Activated CD4-positive, alpha-beta T cell treated with anti-CD3 and anti-CD28 coated beads, Interleukin-2, amount 10 ng/mL, durations not matched to agents 24 days and 14 days (primary cell): ENCODE results near the gene SPRR2E. TPM values are rescaled to one million over a fixed set of nuclear protein-coding genes. Genes with fewer than 3 reads are reported as not detected.
"Not testable (repeated sequence)": the region's sequence is repeated elsewhere in the genome, so short reads cannot be mapped to it uniquely, and the experiment has no call there.

Experiments
- DNase-seq: peaks from one replicate; pipeline ENCODE4 v3.0.0; 2022
- H3K27ac Mint-ChIP-seq: one replicate; pipeline ENCODE4 v1.8.0; 2022; ENCODE audit warnings: mild to moderate bottlenecking, mixed read lengths
- H3K27me3 Mint-ChIP-seq: one replicate; pipeline ENCODE4 v1.8.0; 2022; ENCODE audit warnings: mixed read lengths
- H3K36me3 Mint-ChIP-seq: one replicate; pipeline ENCODE4 v1.8.0; 2022; ENCODE audit warnings: low read depth, mild to moderate bottlenecking, mixed read lengths
- H3K4me1 Mint-ChIP-seq: one replicate; pipeline ENCODE4 v1.8.0; 2021; ENCODE audit warnings: mixed read lengths
- H3K4me3 Mint-ChIP-seq: one replicate; pipeline ENCODE4 v1.8.0; 2022; ENCODE audit warnings: mild to moderate bottlenecking, moderate library complexity, mixed read lengths
- H3K9me3 Mint-ChIP-seq: one replicate; pipeline ENCODE4 v1.8.0; 2021; ENCODE audit warnings: mixed read lengths
- intact Hi-C: fragments of 100-400 bp; cut with micrococcal nuclease; formaldehyde crosslinking; loops from one replicate; pipeline ENCODE4 v1.15.1; 2023
- total RNA-seq: library from RNA; stranded (reverse); gene quantifications from 2 replicates; pipeline ENCODE4 v1.2.3, GENCODE V29; 2022

SPRR2E gene
- total RNA-seq = not detected in 2 replicates

DNA sequence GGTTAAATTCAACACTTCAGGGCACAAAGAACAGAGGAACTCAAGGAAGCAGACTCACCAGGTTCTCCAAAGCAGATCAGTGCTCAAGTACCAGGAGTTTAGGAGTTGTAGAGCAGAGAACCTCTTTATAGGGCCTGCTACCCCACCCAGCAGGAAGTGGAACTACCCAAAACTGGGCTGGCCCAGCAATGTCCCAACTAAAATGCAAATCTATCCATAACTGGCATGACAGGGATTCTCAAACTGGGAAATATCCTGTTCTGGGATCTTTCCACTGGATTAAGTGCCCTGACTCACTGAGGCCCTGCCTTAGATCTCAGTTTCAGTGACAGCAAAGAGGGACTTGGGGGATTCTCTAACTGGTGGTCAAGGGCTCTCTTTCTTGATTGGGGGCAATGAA, at the start of gene SPRR2E:
TSS of gene SPRR2E (minus strand) at position 101 of the 400 bp plus-strand sequence. CDS start 775 bp downstream, outside the sequence.
- Mint-ChIP-seq H3K4me1 (no peaks in the 10 kb centered on the region), H3K4me3 (no peak within 1 kb of the TSS)

DNA sequence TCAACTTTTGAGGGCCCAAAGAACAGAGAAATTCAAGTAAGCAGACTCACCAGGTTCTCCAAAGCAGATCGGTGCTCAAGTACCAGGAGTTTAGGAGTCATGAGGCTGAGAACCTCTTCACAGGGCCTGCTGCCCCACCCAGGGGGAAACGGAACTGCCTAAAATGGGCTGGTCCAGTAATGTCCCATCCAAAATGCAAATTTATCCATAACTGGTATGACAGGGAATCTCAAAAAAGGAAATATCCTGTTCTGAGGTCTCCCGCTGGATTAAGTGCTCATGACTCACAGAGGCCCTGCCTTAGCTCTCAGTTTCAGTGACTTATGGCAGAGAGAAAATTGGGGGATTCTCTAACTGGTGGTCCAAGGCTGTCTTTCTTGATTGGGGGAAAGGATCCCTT, 47.1 kb upstream of the SPRR2E start:
- Mint-ChIP-seq H3K4me1 (no peaks in the 10 kb centered on the region), H3K27ac (no peak overlapping the region), H3K36me3 (no peaks in the 10 kb centered on the region), H3K4me3 (no peak overlapping the region), H3K9me3 (no peaks in the 10 kb centered on the region), H3K27me3 (peaks cover 38% of the 10 kb centered on the region)
- DNase-seq = no peak
- intact Hi-C loops = no loop called here

More for the DNA sequence above, at the start of gene SPRR2E:
- H3K27me3 Mint-ChIP-seq = peaks cover 6% of the 10 kb centered on the region
- no peaks in the 10 kb centered on the region for H3K36me3 Mint-ChIP-seq
- no peak within 1 kb of the TSS for H3K27ac Mint-ChIP-seq
- no peak for DNase-seq
- intact Hi-C loops = no loop called here
- H3K9me3 Mint-ChIP-seq = no peaks in the 10 kb centered on the region

DNA sequence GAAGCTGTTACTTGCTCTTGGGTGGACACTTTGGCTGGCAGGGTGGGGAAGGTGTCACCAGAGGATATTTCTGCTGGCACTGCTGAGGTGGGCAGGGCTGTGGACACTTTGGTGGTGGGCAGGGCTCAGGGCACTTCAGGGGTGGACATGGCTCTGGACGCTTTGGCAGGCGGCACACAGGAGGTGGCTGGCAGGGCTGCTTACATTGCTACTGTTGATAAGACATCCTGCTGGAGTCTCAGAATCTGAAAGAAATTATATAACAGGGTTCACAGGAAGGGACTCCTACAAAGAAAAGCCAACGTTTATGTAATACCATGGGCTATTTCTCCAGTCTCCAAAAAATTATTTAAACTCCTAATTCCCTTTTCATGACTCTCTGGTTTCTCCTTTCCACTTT, 46.2 kb upstream of the SPRR2E start:
- no peak for DNase-seq
- H3K27me3 Mint-ChIP-seq = peaks cover 36% of the 10 kb centered on the region
- H3K27ac Mint-ChIP-seq = no peak overlapping the region
- H3K4me1 Mint-ChIP-seq = no peaks in the 10 kb centered on the region
- intact Hi-C loops = no loop called here
- H3K9me3 Mint-ChIP-seq = no peaks in the 10 kb centered on the region
- no peak overlapping the region for H3K4me3 Mint-ChIP-seq
- H3K36me3 Mint-ChIP-seq = no peaks in the 10 kb centered on the region

DNA sequence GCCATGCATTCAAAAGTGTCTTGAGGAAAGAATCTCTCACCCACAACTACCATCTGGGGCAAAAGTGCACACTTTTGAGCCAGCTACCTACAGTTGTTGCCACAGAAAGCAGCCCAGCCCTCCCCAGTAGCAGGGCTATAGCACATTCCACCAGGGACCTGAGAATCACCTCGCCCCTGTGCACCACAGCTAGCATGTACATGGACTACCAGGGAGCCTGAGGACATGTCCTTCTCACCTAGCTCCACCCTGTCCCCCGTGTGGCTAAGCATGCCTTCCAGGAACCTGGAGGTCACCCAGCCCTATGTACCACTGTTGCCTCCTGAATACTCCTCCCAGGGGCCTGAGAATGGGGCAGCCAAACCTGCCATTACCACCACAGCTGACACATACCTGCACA, 39.4 kb upstream of the SPRR2E start:
- DNase-seq = no peak
- no peaks in the 10 kb centered on the region for H3K9me3 Mint-ChIP-seq

DNA sequence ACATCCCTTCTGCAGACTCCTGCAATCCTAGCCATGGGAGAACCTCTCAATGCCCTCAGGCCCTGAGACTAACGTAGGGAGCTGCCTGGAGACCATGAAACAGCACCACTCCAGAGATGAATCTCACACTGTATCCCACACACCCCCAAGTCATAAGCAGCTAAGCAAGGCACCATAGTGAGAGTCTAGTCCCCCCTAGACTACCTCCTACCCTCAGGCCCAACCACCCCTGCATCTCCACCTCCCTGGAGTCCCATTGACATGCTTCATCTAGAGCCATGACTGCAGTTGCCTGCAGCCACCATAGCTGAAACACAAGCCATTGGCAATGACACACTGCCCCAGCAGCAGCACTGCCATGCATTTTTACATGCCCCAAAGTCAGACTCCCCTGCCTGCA, 38.9 kb upstream of the SPRR2E start:
- Mint-ChIP-seq H3K27me3 (peaks cover 19% of the 10 kb centered on the region), H3K27ac (no peak overlapping the region), H3K4me3 (no peak overlapping the region), H3K4me1 (no peaks in the 10 kb centered on the region), H3K36me3 (no peaks in the 10 kb centered on the region), H3K9me3 (no peaks in the 10 kb centered on the region)
- intact Hi-C loops = no loop called here
- DNase-seq = no peak

More for the DNA sequence above, 39.4 kb upstream of the SPRR2E start:
- Mint-ChIP-seq H3K4me3 (no peak overlapping the region), H3K36me3 (no peaks in the 10 kb centered on the region), H3K27ac (no peak overlapping the region), H3K27me3 (peaks cover 22% of the 10 kb centered on the region), H3K4me1 (no peaks in the 10 kb centered on the region)
- intact Hi-C loops = no loop called here

DNA sequence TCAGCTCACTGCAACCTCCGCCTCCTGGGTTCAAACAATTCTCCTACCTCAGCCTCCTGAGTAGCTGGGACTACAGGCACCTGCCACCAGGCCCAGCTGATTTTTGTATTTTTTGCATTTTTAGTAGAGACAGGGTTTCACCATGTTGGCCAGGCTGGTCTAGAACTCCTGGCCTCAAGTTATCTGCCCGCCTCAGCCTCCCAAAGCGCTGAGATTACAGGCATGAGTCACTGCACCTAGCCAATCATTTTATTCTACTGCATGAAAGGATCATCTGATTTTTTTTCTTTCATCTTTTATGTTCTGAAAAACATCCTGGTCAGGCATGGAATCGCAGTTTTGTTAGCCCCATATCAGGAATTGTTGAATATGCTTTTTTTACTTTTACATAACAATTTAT, 34.4 kb upstream of the SPRR2E start:
- H3K4me1 Mint-ChIP-seq, H3K27ac Mint-ChIP-seq, DNase-seq, H3K27me3 Mint-ChIP-seq, intact Hi-C loops, H3K36me3 Mint-ChIP-seq, H3K9me3 Mint-ChIP-seq, H3K4me3 Mint-ChIP-seq: not testable (repeated sequence)

DNA sequence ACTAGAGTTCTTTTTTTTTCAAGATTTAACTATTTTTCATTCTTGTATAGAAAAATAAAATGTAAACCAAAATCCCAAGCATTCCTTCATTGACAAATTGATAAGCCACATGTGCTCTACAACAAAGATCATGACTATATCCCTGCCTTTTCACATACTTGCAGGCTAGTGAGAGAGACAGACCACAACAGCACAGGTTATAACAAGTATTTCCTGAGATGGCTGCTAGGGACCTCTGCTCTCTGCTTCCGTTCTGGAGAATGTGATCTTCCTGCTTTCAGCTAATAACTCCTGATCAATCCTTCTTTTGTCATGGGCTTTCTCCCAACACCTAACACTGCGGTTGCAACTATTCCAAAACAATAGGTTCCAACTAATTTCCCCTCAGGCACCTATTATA, 33.0 kb upstream of the SPRR2E start:
- no peak for DNase-seq
- no peak overlapping the region for H3K27ac Mint-ChIP-seq
- intact Hi-C loops = no loop called here
- peaks cover 4% of the 10 kb centered on the region for H3K27me3 Mint-ChIP-seq
- H3K4me3 Mint-ChIP-seq = no peak overlapping the region
- H3K9me3 Mint-ChIP-seq = no peaks in the 10 kb centered on the region
- no peaks in the 10 kb centered on the region for H3K4me1 Mint-ChIP-seq
- H3K36me3 Mint-ChIP-seq = no peaks in the 10 kb centered on the region

DNA sequence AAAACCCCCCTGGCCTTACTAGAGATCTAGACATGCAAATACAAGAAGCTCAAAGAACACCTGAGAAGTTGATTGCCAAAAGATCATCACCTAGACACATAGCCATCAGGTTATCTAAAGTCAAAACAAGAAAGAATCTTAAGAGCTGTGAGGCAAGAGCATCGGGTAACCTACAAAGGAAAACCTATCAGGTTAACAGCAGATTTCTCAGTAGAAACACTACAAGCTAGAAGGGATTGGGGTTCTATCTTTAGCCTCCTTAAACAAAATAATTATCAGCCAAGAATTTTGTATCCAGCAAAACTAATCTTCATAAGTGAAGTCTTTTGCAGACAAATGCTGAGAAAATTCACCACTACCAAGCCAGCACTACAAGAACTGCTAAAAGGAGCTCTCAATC, 31.2 kb upstream of the SPRR2E start:
- no peaks in the 10 kb centered on the region for H3K36me3 Mint-ChIP-seq
- H3K4me1 Mint-ChIP-seq = no peaks in the 10 kb centered on the region
- no peaks in the 10 kb centered on the region for H3K9me3 Mint-ChIP-seq
- H3K4me3 Mint-ChIP-seq = no peak overlapping the region
- no peak for DNase-seq
- H3K27ac Mint-ChIP-seq = no peak overlapping the region
- no peaks in the 10 kb centered on the region for H3K27me3 Mint-ChIP-seq
- intact Hi-C loops = no loop called here

DNA sequence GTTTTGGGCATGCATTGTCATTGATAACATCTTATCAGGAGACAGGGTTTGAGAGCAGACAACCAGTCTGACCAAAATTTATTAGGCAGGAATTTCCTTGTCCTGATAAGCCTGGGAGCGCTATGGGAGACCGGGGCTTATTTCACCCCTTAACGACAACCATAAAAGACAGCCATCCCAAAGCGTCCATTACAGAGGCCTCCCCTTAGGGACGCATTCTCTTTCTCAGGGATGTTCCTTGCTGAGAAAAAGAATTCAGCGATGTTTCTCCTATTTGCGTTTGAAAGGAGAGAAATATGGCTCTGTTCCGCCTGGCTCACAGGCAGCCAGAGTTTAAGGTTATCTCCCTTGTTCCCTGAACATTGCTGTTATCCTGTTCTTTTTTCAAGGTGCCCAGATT, 29.5 kb upstream of the SPRR2E start:
- intact Hi-C loops, H3K4me1 Mint-ChIP-seq, H3K4me3 Mint-ChIP-seq, DNase-seq, H3K9me3 Mint-ChIP-seq, H3K27ac Mint-ChIP-seq, H3K36me3 Mint-ChIP-seq, H3K27me3 Mint-ChIP-seq: not testable (repeated sequence)

DNA sequence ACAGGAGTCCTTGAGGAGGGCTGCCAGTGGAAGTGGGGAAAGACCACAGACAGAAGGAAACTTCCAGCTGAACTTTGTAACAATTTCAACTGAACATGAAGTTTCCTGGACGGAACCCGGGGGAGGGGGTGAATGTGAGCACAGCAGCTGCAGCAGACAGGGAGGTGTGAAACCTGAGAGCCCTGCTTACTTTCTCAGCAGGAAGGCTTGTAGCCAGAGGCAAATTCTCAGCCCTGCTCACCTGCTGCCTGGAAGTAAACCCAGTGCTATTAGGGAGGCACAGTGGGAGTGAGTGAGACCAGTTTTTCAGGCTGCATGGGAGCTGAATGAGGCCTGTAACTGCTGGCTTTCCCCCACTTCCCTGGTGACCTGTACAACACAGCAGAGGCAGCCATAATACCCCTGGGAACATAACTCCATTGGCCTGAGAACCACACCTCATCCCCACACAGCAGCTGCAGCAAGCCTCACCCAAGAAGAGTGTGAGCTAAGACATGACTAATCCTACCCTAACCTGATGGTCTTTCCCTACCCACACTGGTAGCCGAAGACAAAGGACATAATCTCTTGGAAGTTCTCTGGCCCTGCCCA, 28.6 kb upstream of the SPRR2E start:
- no peak for DNase-seq
- Mint-ChIP-seq H3K4me1 (no peaks in the 10 kb centered on the region), H3K27me3 (peaks cover 2% of the 10 kb centered on the region), H3K36me3 (no peaks in the 10 kb centered on the region), H3K9me3 (no peaks in the 10 kb centered on the region), H3K4me3 (no peak overlapping the region), H3K27ac (no peak overlapping the region)
- intact Hi-C loops = no loop called here

DNA sequence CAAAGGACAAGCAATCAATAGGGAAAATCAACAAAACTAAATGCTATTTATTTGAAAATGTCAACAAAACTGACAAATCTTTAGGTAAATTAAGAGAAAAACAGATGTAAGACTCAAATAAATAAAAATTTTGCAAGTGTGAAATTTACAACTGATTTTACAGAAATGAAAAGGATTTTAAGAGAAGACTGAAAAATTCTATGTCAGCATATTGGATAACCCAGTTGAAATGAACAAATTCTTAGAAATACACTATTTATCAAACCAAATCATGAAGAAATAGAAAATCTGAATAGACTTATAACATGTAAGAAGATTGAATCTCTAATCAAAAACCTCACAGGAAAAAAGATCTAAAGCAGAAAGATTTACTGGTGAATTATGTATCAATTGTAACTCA, 26.6 kb upstream of the SPRR2E start:
- no peak overlapping the region for H3K4me3 Mint-ChIP-seq
- H3K27me3 Mint-ChIP-seq = peaks cover 5% of the 10 kb centered on the region
- intact Hi-C loops = no loop called here

DNA sequence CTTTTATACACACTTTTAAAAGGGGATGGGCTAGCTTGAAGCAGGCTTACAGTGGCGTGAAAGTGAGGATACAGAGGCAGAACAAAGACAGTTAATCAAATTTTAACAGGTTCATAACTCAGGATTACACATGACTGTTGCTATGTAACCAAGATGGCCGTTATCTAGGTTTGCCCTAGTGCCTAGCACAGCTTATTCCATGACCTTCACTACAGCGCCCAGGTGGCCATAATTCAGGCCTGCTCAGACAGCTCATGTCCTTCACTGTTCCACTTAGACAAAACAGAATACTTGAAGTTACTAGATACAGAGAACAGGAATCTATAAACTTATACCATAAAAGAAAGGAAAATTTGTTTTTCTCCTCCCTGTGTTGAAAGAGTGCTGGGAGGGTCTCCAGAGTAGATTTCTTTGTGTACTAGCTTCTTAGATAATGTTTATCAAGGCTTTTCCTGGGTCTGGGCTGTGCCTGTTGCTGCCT, 25.2 kb upstream of the SPRR2E start:
- Mint-ChIP-seq H3K4me1 (no peaks in the 10 kb centered on the region), H3K27me3 (peaks cover 5% of the 10 kb centered on the region), H3K27ac (no peak overlapping the region), H3K36me3 (no peaks in the 10 kb centered on the region), H3K9me3 (no peaks in the 10 kb centered on the region), H3K4me3 (no peak overlapping the region)
- no peak for DNase-seq
- intact Hi-C loops = no loop called here

More for the DNA sequence above, 26.6 kb upstream of the SPRR2E start:
- no peak overlapping the region for H3K27ac Mint-ChIP-seq
- H3K9me3 Mint-ChIP-seq = no peaks in the 10 kb centered on the region
- no peaks in the 10 kb centered on the region for H3K4me1 Mint-ChIP-seq
- no peak for DNase-seq
- H3K36me3 Mint-ChIP-seq = no peaks in the 10 kb centered on the region

DNA sequence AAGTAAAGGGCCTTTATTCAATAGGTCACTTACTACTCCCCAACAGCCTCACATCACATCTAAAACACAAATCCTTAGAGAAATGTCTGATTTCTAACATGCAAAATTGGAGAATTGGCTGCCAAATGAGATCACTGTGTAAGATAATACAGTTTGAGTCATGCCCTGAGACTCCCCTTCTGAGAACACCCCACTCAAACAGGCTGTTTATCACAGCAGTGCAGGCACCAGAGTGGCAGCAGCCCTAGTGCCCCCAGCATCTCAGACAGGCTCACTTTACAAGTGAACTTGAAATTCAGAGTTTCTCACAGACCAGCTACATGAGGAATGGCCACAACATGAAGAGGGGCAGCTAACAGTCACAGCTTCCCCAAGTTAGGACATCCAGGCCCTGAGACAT, 20.9 kb upstream of the SPRR2E start:
- H3K9me3 Mint-ChIP-seq, intact Hi-C loops, H3K36me3 Mint-ChIP-seq, DNase-seq, H3K27ac Mint-ChIP-seq, H3K4me3 Mint-ChIP-seq, H3K4me1 Mint-ChIP-seq, H3K27me3 Mint-ChIP-seq: not testable (repeated sequence)

DNA sequence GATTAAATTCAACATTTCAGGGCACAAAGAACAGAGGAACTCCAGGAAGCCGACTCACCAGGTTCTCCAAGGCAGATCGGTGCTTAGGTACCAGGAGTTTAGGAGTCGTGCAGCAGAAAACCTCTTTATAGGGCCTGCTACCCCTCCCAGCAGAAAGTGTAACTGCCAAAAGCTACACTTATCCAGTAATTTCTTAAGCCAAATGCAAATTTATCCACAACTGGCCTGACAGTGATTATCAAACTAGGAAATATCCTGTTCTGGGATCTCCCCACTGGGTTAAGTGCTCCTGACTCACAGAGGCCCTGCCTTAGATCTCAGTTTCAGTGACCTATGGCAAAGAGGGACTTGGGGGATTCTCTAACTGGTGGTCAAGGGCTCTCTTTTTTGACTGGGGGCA, 19.1 kb upstream of the SPRR2E start, which contains the start of gene SPRR2F:
TSS of gene SPRR2F (minus strand) at position 101 of the 400 bp plus-strand sequence. CDS start 783 bp downstream, outside the sequence.
- no peaks in the 10 kb centered on the region for H3K4me1 Mint-ChIP-seq
- no peak for DNase-seq
- no peaks in the 10 kb centered on the region for H3K9me3 Mint-ChIP-seq
- no peak within 1 kb of the TSS for H3K4me3 Mint-ChIP-seq
- H3K27me3 Mint-ChIP-seq = peaks cover 3% of the 10 kb centered on the region
- no peaks in the 10 kb centered on the region for H3K36me3 Mint-ChIP-seq
- intact Hi-C loops = no loop called here
- no peak within 1 kb of the TSS for H3K27ac Mint-ChIP-seq

DNA sequence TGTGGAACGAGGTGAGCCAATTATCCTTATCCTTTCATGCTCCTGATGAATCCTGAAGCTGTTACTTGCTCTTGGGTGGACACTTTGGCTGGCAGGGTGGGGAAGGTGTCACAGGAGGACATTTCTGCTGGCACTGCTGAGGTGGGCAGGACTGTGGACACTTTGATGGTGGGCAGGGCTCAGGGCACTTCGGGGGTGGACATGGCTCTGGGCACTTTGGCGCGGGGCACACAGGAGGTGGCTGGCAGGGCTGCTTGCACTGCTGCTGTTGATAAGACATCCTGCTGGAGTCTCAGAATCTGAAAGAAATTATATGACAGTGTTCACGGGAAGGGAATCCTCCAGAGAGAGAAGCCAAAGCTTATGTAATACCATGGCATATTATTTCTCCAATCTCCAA, 18.1 kb upstream of the SPRR2E start:
- not testable (repeated sequence) for H3K4me1 Mint-ChIP-seq

More for the DNA sequence above, 18.1 kb upstream of the SPRR2E start:
- intact Hi-C loops, H3K27ac Mint-ChIP-seq, H3K27me3 Mint-ChIP-seq, DNase-seq, H3K36me3 Mint-ChIP-seq, H3K9me3 Mint-ChIP-seq, H3K4me3 Mint-ChIP-seq: not testable (repeated sequence)
